Cardiac septum (tissue), 1 donor: Measurements from ENCODE around the gene TPO. TPM values are rescaled to one million over a fixed set of nuclear protein-coding genes. Genes with fewer than 3 reads are reported as not detected.

Experiments
- DNase-seq: peaks from one replicate; pipeline ENCODE4 v3.0.0-alpha.2; 2020; ENCODE audit warnings: low spot score
- intact Hi-C: fragments of 100-400 bp; cut with DNase I; formaldehyde crosslinking; loops from one replicate; pipeline ENCODE4 v1.14.0; 2022
- total RNA-seq: library from RNA; stranded (reverse); fragmentation: NEBNext Ultra II Directional; extraction: Animal tissue kit (Norgen Biotek cat#: 25700); gene quantifications from one replicate; pipeline ENCODE4 v1.2.1, GENCODE V29; 2021
- donor health status: DM: no; HTN: no; CAD: no.

Gene TPO
- total RNA-seq, 1 donor from 2014 or later: 11.8 TPM

DNA sequence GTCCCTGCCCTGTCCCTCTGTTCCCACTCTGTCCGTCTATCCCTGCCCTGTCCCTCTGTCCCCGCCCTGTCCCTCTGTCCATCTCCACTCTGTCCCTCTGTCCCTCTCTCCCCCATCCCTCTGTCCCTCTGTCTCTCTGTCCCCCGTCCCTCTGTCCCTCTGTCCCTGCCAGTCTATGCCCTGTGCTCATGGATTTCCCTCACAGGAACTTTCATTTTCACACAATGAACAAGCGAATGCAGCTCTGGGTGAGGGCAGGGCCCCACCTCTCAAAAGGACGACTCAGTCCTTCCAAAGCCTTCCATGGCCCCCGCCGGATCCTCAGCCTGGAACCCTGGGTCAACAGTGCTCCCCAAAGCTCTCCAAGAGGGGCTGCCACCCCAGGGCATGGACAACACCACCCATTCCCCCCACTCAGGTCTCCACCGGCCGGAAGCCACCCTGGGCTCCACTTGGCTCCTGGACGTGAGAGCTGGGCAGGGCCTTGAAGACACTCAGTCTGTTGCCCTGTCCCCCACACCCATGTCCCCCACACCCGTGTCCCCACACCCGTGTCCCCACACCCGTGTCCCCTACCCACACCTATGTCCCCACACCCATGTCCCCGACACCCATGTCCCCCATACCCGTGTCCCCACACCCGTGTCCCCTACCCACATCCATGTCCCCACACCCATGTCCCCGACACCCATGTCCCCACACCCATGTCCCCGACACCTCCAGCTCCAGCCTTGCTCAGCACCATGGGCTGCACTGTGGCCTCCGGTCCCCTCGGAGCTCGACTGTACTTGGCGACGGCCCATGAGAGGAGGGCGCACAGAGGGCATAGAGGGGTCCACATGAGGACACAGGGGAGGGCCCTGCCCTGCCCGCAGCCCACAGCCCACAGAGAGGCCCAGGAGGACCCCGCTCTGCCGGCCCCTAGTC lies 175.1 kb downstream of the TPO start:
- intact Hi-C loops: no loop called here

GRCh38 chr2:1588978-1589621 lies 175.8 kb downstream of the TPO start:
- intact Hi-C loops: no loop called here
- DNase-seq: no peak

More for the DNA sequence above, 175.1 kb downstream of the TPO start:
- no peak for DNase-seq

- DNase-seq: no peak
Measured at GRCh38 chr2:1590596-1591460, 177.6 kb downstream of the TPO start.

DNA sequence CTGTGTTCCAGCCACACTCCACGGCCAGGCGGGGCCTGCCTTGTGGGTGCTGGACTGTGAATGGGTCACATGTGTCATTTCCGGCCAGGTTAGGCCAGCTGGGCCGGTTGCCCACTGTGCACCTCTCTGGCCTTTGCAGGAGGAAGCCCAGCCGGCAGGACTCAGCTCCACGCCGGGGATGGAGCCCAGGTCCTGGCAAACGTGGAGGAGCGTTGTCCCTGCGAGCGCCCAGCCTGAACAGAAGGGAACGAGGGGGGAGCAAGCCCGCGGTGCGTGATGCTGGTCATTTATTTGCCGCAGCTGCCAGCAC lies 178.2 kb downstream of the TPO start:
- no peak for DNase-seq
- intact Hi-C loops: loop anchor here (5.0 kb wide), 2 partner anchors 61 to 226 kb away; no protein-coding TSS in a partner anchor

More at GRCh38 chr2:1590596-1591460, 177.6 kb downstream of the TPO start:
- intact Hi-C loops: loop anchor here (5.0 kb wide), 2 partner anchors 61 to 226 kb away; no protein-coding TSS in a partner anchor
